GM12878 (cell line): ENCODE results near the gene CLEC16A. TPM values are rescaled to one million over a fixed set of nuclear protein-coding genes. Genes with fewer than 3 reads are reported as not detected.

ENCODE experiments used
- ATAC-seq: fragments of 200-7000 bp; cut with Tn5 transposase; 3 replicates; pipeline ENCODE4 v1.9.1; 2020; ENCODE audit warnings: mild to moderate bottlenecking, moderate library complexity
- BruUV-seq: library from RNA; stranded (reverse); fragments of 400-500 nt; replicated peaks from 2 replicates; lab custom pipeline; 2021; lab: Mats Ljungman, UMichigan
- CTCF ChIA-PET: fragments of 300-600 bp; sonication (Branson Sonifier 250); formaldehyde crosslinking; extraction: SDS; loops from one replicate; lab custom pipeline; 2021; ENCODE audit warnings: inconsistent platforms; lab: Yijun Ruan, JAX
- POLR2A ChIA-PET: fragments of 350-600 bp; formaldehyde crosslinking; extraction: SDS; loops from one replicate; lab custom pipeline; 2021; ENCODE audit warnings: inconsistent platforms; lab: Charles Lee
- RAD21 ChIA-PET: fragments of 300-600 bp; sonication (Branson Sonifier 250); formaldehyde crosslinking; loops from one replicate; lab custom pipeline; 2023; ENCODE audit warnings: antibody characterized with exemption; ENCODE audit not compliant: unreplicated experiment; lab: Charles Lee
- SMC1A ChIA-PET: fragments of 300-600 bp; sonication (Branson Sonifier 250); formaldehyde crosslinking; loops from one replicate; lab custom pipeline; 2023; ENCODE audit not compliant: unreplicated experiment, uncharacterized antibody; lab: Charles Lee
- DNase-seq: peaks from one replicate; pipeline ENCODE4 v3.0.0-alpha.2; 2011; ENCODE audit warnings: low read depth, low spot score
- FAIRE-seq: peaks from 3 replicates; lab custom pipeline; 2011; peaks lifted over from hg19 to GRCh38; lab: Jason Lieb, UNC
- H2AFZ ChIP-seq: 2 replicates; pipeline ENCODE4 v1.6.0; 2011; ENCODE audit warnings: low read depth, low read length, control low read depth; ENCODE audit not compliant: control insufficient read depth
- H3K27ac ChIP-seq: 2 replicates; pipeline ENCODE4 v1.5.1; 2011; ENCODE audit warnings: control low read depth; ENCODE audit not compliant: control insufficient read depth, insufficient read depth
- H3K27me3 ChIP-seq, 2 experiments: replicated peaks in 1 of 2; 2 replicates each; pipeline versions ENCODE4 v1.6.0 to v1.6.1; 2011; ENCODE audit warnings: low read length in 1 of 2; ENCODE audit not compliant: control insufficient read depth in 2 of 2, insufficient read depth in 2 of 2
- H3K36me3 ChIP-seq, 2 experiments: 2 replicates each; pipeline ENCODE4 v1.5.1; 2011; ENCODE audit warnings: low read length in 1 of 2; ENCODE audit not compliant: control insufficient read depth in 2 of 2, insufficient read depth in 2 of 2
- H3K4me1 ChIP-seq: 2 replicates; pipeline ENCODE4 v1.6.1; 2011; ENCODE audit warnings: mild to moderate bottlenecking, low read length, moderate library complexity, mixed read lengths; ENCODE audit not compliant: control insufficient read depth, insufficient read depth
- H3K4me2 ChIP-seq: 2 replicates; pipeline ENCODE4 v1.6.0; 2011; ENCODE audit warnings: control low read depth; ENCODE audit not compliant: control insufficient read depth, insufficient read depth
- H3K4me3 ChIP-seq: fragments of 200-600 bp; sonication (generic); 2 replicates; pipeline ENCODE4 v1.5.1; 2016
- H3K79me2 ChIP-seq: 2 replicates; pipeline ENCODE4 v1.6.0; 2011; ENCODE audit warnings: low read length; ENCODE audit not compliant: control insufficient read depth, insufficient read depth
- H3K9ac ChIP-seq: 2 replicates; pipeline ENCODE4 v1.8.0; 2011; ENCODE audit warnings: low read length, control low read depth, mixed read lengths; ENCODE audit not compliant: control insufficient read depth, insufficient read depth
- H3K9me3 ChIP-seq: replicated peaks from 3 replicates; pipeline ENCODE4 v1.5.1; 2011; ENCODE audit warnings: mild to moderate bottlenecking, low read length; ENCODE audit not compliant: control insufficient read depth, insufficient read depth
- H4K20me1 ChIP-seq: 2 replicates; pipeline ENCODE4 v1.6.0; 2011; ENCODE audit not compliant: control insufficient read depth, insufficient read depth
- BCL11A ChIP-seq: IDR thresholded peaks from 2 replicates; pipeline ENCODE4 v1.6.1; 2011; ENCODE audit warnings: low read depth, low read length
- CBFB ChIP-seq: IDR thresholded peaks from 2 replicates; pipeline ENCODE4 v1.6.1; 2016; ENCODE audit warnings: antibody characterized with exemption, low read depth
- CREB1 ChIP-seq: IDR thresholded peaks from 2 replicates; pipeline ENCODE4 v1.6.1; 2012; ENCODE audit warnings: low read depth, mild to moderate bottlenecking, inconsistent platforms
- CREM ChIP-seq: IDR thresholded peaks from 2 replicates; pipeline ENCODE4 v1.6.1; 2014; ENCODE audit warnings: antibody characterized with exemption, low read depth
- EP300 ChIP-seq, 2 experiments: fragments of 150-350 bp in 1 of 2; IDR thresholded peaks; 2 replicates each; pipeline ENCODE4 v1.6.1; 2011 to 2012; ENCODE audit warnings: low read depth in 2 of 2, low read length in 2 of 2, borderline replicate concordance in 1 of 2, improper control_type of control experiment in 1 of 2, inconsistent platforms in 1 of 2; ENCODE audit not compliant: control insufficient read depth in 1 of 2
- ETV6 ChIP-seq, 2 experiments: fragments of 450-650 bp in 1 of 2; IDR thresholded peaks in 1 of 2; conservative IDR thresholded peaks in 1 of 2; 2 replicates each; pipeline ENCODE4 v1.6.1; 2014; ENCODE audit warnings: antibody characterized with exemption in 1 of 2, borderline replicate concordance in 1 of 2, low read depth in 1 of 2, mild to moderate bottlenecking in 1 of 2, moderate library complexity in 1 of 2
- FOXM1 ChIP-seq: IDR thresholded peaks from 2 replicates; pipeline ENCODE4 v1.6.1; 2012; ENCODE audit warnings: low read depth, mild to moderate bottlenecking, inconsistent platforms, low read length, moderate library complexity
- JUNB ChIP-seq: IDR thresholded peaks from 2 replicates; pipeline ENCODE4 v1.6.1; 2016; ENCODE audit warnings: antibody characterized with exemption, mild to moderate bottlenecking
- MEF2A ChIP-seq: IDR thresholded peaks from 2 replicates; pipeline ENCODE4 v1.6.1; 2011; ENCODE audit warnings: low read depth, mild to moderate bottlenecking, low read length, moderate library complexity; ENCODE audit not compliant: insufficient read depth
- MTA3 ChIP-seq: IDR thresholded peaks from 2 replicates; pipeline ENCODE4 v1.6.1; 2012; ENCODE audit warnings: low read length, inconsistent platforms, borderline replicate concordance
- NFIC ChIP-seq: IDR thresholded peaks from 2 replicates; pipeline ENCODE4 v1.6.1; 2012; ENCODE audit warnings: low read depth, mild to moderate bottlenecking, inconsistent platforms, low read length, moderate library complexity
- NR2F1 ChIP-seq: fragments of 450-650 bp; conservative IDR thresholded peaks from 2 replicates; pipeline ENCODE4 v1.6.1; 2017; ENCODE audit warnings: mild to moderate bottlenecking
- PML ChIP-seq: IDR thresholded peaks from 2 replicates; pipeline ENCODE4 v1.6.1; 2012; ENCODE audit warnings: low read length, inconsistent platforms
- REST ChIP-seq: IDR thresholded peaks from 2 replicates; pipeline ENCODE4 v1.6.1; 2012; ENCODE audit warnings: mild to moderate bottlenecking, low read depth, low read length
- RUNX3 ChIP-seq: IDR thresholded peaks from 2 replicates; pipeline ENCODE4 v1.6.1; 2012; ENCODE audit warnings: low read length, inconsistent platforms
- SKIL ChIP-seq: fragments of 450-650 bp; IDR thresholded peaks from 2 replicates; pipeline ENCODE4 v1.6.1; 2017; ENCODE audit warnings: mild to moderate bottlenecking, low read depth, inconsistent platforms; ENCODE audit not compliant: poor library complexity, severe bottlenecking
- STAT3 ChIP-seq: IDR thresholded peaks from 2 replicates; pipeline ENCODE4 v1.6.1; 2011; ENCODE audit warnings: low read depth, low read length, improper control_type of control experiment
- TARDBP ChIP-seq: IDR thresholded peaks from 2 replicates; pipeline ENCODE4 v1.6.1; 2016; ENCODE audit warnings: borderline replicate concordance
- ZNF217 ChIP-seq: fragments of 450-650 bp; IDR thresholded peaks from 2 replicates; pipeline ENCODE4 v1.6.1; 2017; ENCODE audit warnings: antibody characterized with exemption, mild to moderate bottlenecking
- WGBS: methylation state at CpG from one replicate; pipeline ENCODE4 v1.1.6; 2016; ENCODE audit warnings: low lambda C conversion rate; ENCODE audit not compliant: insufficient replicate concordance, insufficient coverage; ENCODE audit errors: missing lambda C conversion rate; 5-methylcytosine and 5-hydroxymethylcytosine counted together
- in situ Hi-C: fragments of 300-500 bp; cut with MboI; formaldehyde crosslinking; loops from 9 replicates; pipeline ENCODE4 v1.14.3; 2018; ENCODE audit warnings: mixed read lengths
- intact Hi-C: fragments of 100-400 bp; cut with micrococcal nuclease; formaldehyde crosslinking; loops from one replicate; pipeline ENCODE4 v1.14.2; 2022; ENCODE audit not compliant: unreplicated experiment
- polyA plus RNA-seq, 11 experiments: library from polyadenylated mRNA; depleted of rRNA in 4 of 11; unstranded in 6 of 11; stranded (reverse) in 5 of 11; fragments of >200 nt; fragmentation: Nextera tagmentation in 4 of 11; fragmentation: Illumina TruSeq in 1 of 11; extraction: Ambion mirVana in 4 of 11; extraction: Trizol in 1 of 11; gene quantifications; 1 replicate in 1 of 11; 2 replicates in 10 of 11; pipeline versions ENCODE4 v1.2.1 to v1.2.3, GENCODE V29; 2011 to 2016; ENCODE audit warnings: inconsistent platforms in 2 of 11, missing spikeins in 2 of 11, low read depth in 1 of 11
- total RNA-seq, 4 experiments: library from RNA; depleted of rRNA in 3 of 4; stranded (reverse); fragments of >200 nt in 3 of 4; fragmentation: Illumina TruSeq in 1 of 4; extraction: Trizol in 1 of 4; gene quantifications; 2 replicates each; pipeline versions ENCODE4 v1.2.1 to v1.2.3, GENCODE V29; 2013 to 2021

The CLEC16A gene
- total and polyA plus RNA-seq, 10 of the 15 experiments (the other 5 are each of a cell fraction or from before 2014, with no cell fraction given) = 1.5 to 28.8 (median 19.2) TPM

- FAIRE-seq = peak; percentile 91
- DNase-seq = peak; percentile 68
- BruUV-seq = no TSS peak
- Histone ChIP-seq H3K27ac (peak overlapping the region; percentile 66), H3K36me3 (peaks cover 1 to 5% of the 10 kb centered on the region in 2 experiments; a peak in 3 of 4 replicates), H3K4me2 (peak overlapping the region; percentile 11; the same call in 1 of the 2 replicates), H3K27me3 (no peaks in the 10 kb centered on the region), H2AFZ (no peak overlapping the region), H3K9me3 (peaks cover 5% of the 10 kb centered on the region), H3K4me3 (no peak overlapping the region), H3K4me1 (peaks cover 15% of the 10 kb centered on the region), H3K9ac (no peak overlapping the region), H4K20me1 (no peaks in the 10 kb centered on the region), H3K79me2 (no peaks in the 10 kb centered on the region)
- RAD21 ChIA-PET = interaction anchor here (0.9 to 1.3 kb wide), 3 partner anchors 42 to 231 kb away, joined by 4 to 6 read pairs (median 4); partner anchors contain the start of gene SOCS1
- peak; percentile 83 for ATAC-seq
- POLR2A ChIA-PET = interaction anchor here (0.7 to 1.3 kb wide), 2 partner anchors 30 to 170 kb away, joined by 3 to 4 read pairs; no protein-coding TSS in a partner anchor
- SMC1A ChIA-PET = interaction anchor here (0.8 to 1.8 kb wide), 5 partner anchors 8 to 29 kb away, joined by 3 to 6 read pairs (median 4); no protein-coding TSS in a partner anchor
- CTCF ChIA-PET = interaction anchor here (0.6 to 1.5 kb wide), 6 partner anchors 8 to 380 kb away, joined by 3 to 5 read pairs (median 3); no protein-coding TSS in a partner anchor
- in situ Hi-C loops = no loop called here
- intact Hi-C loops = loop anchor here (1.0 kb wide), 1 partner anchor 61 kb away; no protein-coding TSS in a partner anchor
- WGBS = 25% methylated on average over 3 of the region's 3 CpGs
- TF ChIP-seq PML = 0 out of 2 replicates have a peak, but pooled peaks have one; percentile 19
- TF ChIP-seq STAT3 = no peak
- peak; percentile 39 for TF ChIP-seq SKIL
- TF ChIP-seq NR2F1 = peak; percentile 85
- no peak for TF ChIP-seq ZNF217
- peak; percentile 73 for TF ChIP-seq JUNB
- TF ChIP-seq CREB1 = peak; percentile 44; the same call in 1 of the 2 replicates
- TF ChIP-seq REST = no peak
- peak; percentile 97 for TF ChIP-seq RUNX3
- peak; percentile 62; the same call in 1 of the 2 replicates for TF ChIP-seq MTA3
- no peak for TF ChIP-seq TARDBP
- TF ChIP-seq ETV6 (conservative IDR thresholded peaks at IDR 0.05 in 1 of 2, IDR thresholded peaks at IDR 0.05 in 1 of 2; ENCODE audit: borderline replicate concordance in 1 of 2, low read depth in 1 of 2) = peak in 1 of 2 experiments; percentile 41; a peak in 1 of 4 replicates
- peak; percentile 65; the same call in 1 of the 2 replicates for TF ChIP-seq CBFB
- 0 out of 4 replicates have a peak, but pooled peaks of 1 of the 2 experiments have one; percentile 30 for TF ChIP-seq EP300 (IDR thresholded peaks at IDR 0.05; ENCODE audit: borderline replicate concordance in 1 of 2, control insufficient read depth in 1 of 2, low read depth in 2 of 2, low read length in 2 of 2)
- peak; percentile 92 for TF ChIP-seq MEF2A
- peak; percentile 91 for TF ChIP-seq NFIC
- peak; percentile 40; the same call in 1 of the 2 replicates for TF ChIP-seq CREM
- peak; percentile 92; the same call in 1 of the 2 replicates for TF ChIP-seq FOXM1
- peak; percentile 19; the same call in 1 of the 2 replicates for TF ChIP-seq BCL11A
These were observed 80.8 kb downstream of the CLEC16A start for GRCh38 chr16:11025120-11025531.
